Measurements from ENCODE around the gene SMOC2. TPM values are rescaled to one million over a fixed set of nuclear protein-coding genes. Genes with fewer than 3 reads are reported as not detected.

Gene SMOC2
- total RNA-seq, 1 experiment from 2014 or later = 0.42 TPM

DNA sequence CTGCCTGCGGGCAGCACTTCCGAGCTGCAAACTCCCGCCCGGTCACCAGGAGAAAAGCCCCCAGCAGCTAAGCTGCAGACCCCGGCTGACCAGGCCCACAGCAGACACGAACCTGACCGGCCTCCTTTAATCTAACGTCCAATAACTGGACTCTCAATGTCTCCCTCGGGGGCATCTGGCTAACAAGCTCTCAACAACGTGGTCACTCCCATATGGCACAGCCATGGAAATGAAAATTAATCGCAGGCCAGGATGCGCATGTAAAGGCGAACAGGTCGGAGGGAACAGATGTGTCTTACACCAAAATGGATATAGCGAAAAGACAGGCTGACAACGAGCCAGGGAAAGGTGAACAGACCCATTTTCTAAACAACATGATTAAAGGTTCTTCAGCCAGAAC is 44.4 kb upstream of the SMOC2 start (continued):
- TF ChIP-seq, protein P1, sequence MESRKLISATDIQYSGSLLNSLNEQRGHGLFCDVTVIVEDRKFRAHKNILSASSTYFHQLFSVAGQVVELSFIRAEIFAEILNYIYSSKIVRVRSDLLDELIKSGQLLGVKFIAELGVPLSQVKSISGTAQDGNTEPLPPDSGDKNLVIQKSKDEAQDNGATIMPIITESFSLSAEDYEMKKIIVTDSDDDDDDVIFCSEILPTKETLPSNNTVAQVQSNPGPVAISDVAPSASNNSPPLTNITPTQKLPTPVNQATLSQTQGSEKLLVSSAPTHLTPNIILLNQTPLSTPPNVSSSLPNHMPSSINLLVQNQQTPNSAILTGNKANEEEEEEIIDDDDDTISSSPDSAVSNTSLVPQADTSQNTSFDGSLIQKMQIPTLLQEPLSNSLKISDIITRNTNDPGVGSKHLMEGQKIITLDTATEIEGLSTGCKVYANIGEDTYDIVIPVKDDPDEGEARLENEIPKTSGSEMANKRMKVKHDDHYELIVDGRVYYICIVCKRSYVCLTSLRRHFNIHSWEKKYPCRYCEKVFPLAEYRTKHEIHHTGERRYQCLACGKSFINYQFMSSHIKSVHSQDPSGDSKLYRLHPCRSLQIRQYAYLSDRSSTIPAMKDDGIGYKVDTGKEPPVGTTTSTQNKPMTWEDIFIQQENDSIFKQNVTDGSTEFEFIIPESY (IDR thresholded peaks at IDR 0.05; ENCODE audit: extremely low read depth, insufficient replicate concordance, low read length) = no peak
- TF ChIP-seq EGR1 (IDR thresholded peaks at IDR 0.05; ENCODE audit: low read depth) = no peak

DNA sequence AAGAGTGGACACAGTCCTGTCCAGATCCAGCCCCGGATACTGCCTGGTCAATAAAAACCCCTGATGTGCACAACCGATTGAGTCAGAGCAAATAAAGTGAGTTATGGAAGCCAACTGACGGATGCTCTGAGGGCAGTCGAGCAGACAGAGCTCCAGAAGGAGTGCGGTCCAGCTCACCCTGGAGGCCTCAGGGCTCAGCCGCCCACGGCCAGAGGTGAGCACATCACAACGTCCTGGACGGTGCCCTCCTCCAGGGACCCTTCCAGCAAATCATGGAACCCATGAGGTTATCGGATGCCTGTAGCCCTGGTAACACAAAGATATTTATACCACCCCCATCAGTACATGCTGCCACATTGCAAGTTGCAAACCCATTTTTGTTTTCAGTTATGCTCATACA is 44.0 kb upstream of the SMOC2 start:
- Histone ChIP-seq H3K27ac (ENCODE audit: low read depth, low read length) (no peak overlapping the region), H4K20me1 (ENCODE audit: insufficient read depth) (no peaks in the 10 kb centered on the region), H3K27me3 (ENCODE audit: insufficient read depth, low read length) (no peaks in the 10 kb centered on the region), H3K36me3 (ENCODE audit: control insufficient read depth in 1 of 2, insufficient read depth in 2 of 2, low read length in 2 of 2) (no peaks in the 10 kb centered on the region), H2AFZ (ENCODE audit: low read depth, low read length, poor library complexity, severe bottlenecking) (no peak overlapping the region), H3K9me2 (ENCODE audit: insufficient read depth) (no peaks in the 10 kb centered on the region), H3K9me3 (ENCODE audit: control insufficient read depth in 1 of 2, insufficient read depth in 1 of 2, low read depth in 1 of 2, low read length in 2 of 2) (no peaks in the 10 kb centered on the region), H3K79me2 (ENCODE audit: insufficient read depth, low read length) (no peaks in the 10 kb centered on the region), H3K9ac (ENCODE audit: low read length) (no peak overlapping the region), H3K4me1 (ENCODE audit: control insufficient read depth in 1 of 2, insufficient read depth in 2 of 2, low read length in 2 of 2) (no peaks in the 10 kb centered on the region), H3K4me3 (replicated peaks in 1 of 2; ENCODE audit: low read depth in 1 of 2, low read length in 2 of 2) (no peak overlapping the region), H3K4me2 (ENCODE audit: low read length) (no peak overlapping the region)
- no peak for DNase-seq (ENCODE audit: low read depth, low spot score)
- intact Hi-C loops (cut with micrococcal nuclease) = no loop called here
- CTCF ChIA-PET = no interaction called here
- POLR2A ChIA-PET = no interaction called here
- no TSS peak for BruUV-seq (replicated peaks)
- RAD21 ChIA-PET (ENCODE audit: low non-redundant PET in 1 of 2, low total read pairs in 2 of 2, uncharacterized antibody in 2 of 2, unreplicated experiment in 2 of 2) = no interaction called here
- no peak for ATAC-seq
- no peak for TF ChIP-seq YY1 (IDR thresholded peaks at IDR 0.05; ENCODE audit: extremely low read depth, insufficient replicate concordance, low read depth, low read length)
- TF ChIP-seq CBX3 (IDR thresholded peaks at IDR 0.05; ENCODE audit: low read depth) = no peak
- no peak for TF ChIP-seq TCF7L2 (IDR thresholded peaks at IDR 0.05; ENCODE audit: borderline replicate concordance, extremely low read depth, insufficient read depth, insufficient read length)
- TF ChIP-seq SIN3A (IDR thresholded peaks at IDR 0.05; ENCODE audit: low read depth) = no peak
- no peak for TF ChIP-seq EZH2phosphoT487 (IDR thresholded peaks at IDR 0.05; ENCODE audit: borderline replicate concordance)
- no peak for TF ChIP-seq FOSL1 (IDR thresholded peaks at IDR 0.05; ENCODE audit: low read depth)
- TF ChIP-seq JUND (IDR thresholded peaks at IDR 0.05) = no peak
- no peak for TF ChIP-seq RAD21 (IDR thresholded peaks at IDR 0.05; ENCODE audit: low read depth)
- TF ChIP-seq CEBPB (IDR thresholded peaks at IDR 0.05; ENCODE audit: low read depth) = no peak
- no peak for TF ChIP-seq ZFX (IDR thresholded peaks at IDR 0.05)
- no peak for TF ChIP-seq POLR2AphosphoS5 (IDR thresholded peaks at IDR 0.05; ENCODE audit: low read depth, low read length)
- no peak for TF ChIP-seq EGR1 (IDR thresholded peaks at IDR 0.05; ENCODE audit: low read depth)
- TF ChIP-seq, protein P2, sequence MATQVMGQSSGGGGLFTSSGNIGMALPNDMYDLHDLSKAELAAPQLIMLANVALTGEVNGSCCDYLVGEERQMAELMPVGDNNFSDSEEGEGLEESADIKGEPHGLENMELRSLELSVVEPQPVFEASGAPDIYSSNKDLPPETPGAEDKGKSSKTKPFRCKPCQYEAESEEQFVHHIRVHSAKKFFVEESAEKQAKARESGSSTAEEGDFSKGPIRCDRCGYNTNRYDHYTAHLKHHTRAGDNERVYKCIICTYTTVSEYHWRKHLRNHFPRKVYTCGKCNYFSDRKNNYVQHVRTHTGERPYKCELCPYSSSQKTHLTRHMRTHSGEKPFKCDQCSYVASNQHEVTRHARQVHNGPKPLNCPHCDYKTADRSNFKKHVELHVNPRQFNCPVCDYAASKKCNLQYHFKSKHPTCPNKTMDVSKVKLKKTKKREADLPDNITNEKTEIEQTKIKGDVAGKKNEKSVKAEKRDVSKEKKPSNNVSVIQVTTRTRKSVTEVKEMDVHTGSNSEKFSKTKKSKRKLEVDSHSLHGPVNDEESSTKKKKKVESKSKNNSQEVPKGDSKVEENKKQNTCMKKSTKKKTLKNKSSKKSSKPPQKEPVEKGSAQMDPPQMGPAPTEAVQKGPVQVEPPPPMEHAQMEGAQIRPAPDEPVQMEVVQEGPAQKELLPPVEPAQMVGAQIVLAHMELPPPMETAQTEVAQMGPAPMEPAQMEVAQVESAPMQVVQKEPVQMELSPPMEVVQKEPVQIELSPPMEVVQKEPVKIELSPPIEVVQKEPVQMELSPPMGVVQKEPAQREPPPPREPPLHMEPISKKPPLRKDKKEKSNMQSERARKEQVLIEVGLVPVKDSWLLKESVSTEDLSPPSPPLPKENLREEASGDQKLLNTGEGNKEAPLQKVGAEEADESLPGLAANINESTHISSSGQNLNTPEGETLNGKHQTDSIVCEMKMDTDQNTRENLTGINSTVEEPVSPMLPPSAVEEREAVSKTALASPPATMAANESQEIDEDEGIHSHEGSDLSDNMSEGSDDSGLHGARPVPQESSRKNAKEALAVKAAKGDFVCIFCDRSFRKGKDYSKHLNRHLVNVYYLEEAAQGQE (IDR thresholded peaks at IDR 0.05; ENCODE audit: low read depth) = no peak
- no peak for TF ChIP-seq EZH2 (IDR thresholded peaks at IDR 0.05)
- TF ChIP-seq ELF1 (IDR thresholded peaks at IDR 0.05; ENCODE audit: borderline replicate concordance, low read depth) = no peak
- no peak for TF ChIP-seq ZNF274 (IDR thresholded peaks at IDR 0.05; ENCODE audit: low read depth, low read length)
- TF ChIP-seq, protein P3, sequence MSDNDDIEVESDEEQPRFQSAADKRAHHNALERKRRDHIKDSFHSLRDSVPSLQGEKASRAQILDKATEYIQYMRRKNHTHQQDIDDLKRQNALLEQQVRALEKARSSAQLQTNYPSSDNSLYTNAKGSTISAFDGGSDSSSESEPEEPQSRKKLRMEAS (IDR thresholded peaks at IDR 0.05) = no peak
- TF ChIP-seq, protein P4, sequence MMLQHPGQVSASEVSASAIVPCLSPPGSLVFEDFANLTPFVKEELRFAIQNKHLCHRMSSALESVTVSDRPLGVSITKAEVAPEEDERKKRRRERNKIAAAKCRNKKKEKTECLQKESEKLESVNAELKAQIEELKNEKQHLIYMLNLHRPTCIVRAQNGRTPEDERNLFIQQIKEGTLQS (IDR thresholded peaks at IDR 0.05) = no peak
- no peak for TF ChIP-seq SRF (IDR thresholded peaks at IDR 0.05; ENCODE audit: low read depth)
- TF ChIP-seq SP1 (IDR thresholded peaks at IDR 0.05; ENCODE audit: low read depth) = no peak
